Spinal cord (tissue), 10 donors: ENCODE results near the gene NR0B2. TPM values are rescaled to one million over a fixed set of nuclear protein-coding genes. Genes with fewer than 3 reads are reported as not detected.
"Not testable (repeated sequence)": the region's sequence is repeated elsewhere in the genome, so short reads cannot be mapped to it uniquely, and the experiment has no call there.

Experiments
- DNase-seq, 6 donors: peaks; one replicate each; pipeline versions ENCODE4 v3.0.0 to v3.0.0-alpha.2; 2013 to 2015; ENCODE audit warnings: low spot score in 6 of 6, low read depth in 4 of 6
- H3K27ac ChIP-seq: one replicate; pipeline ENCODE4 v1.5.1; 2013; ENCODE audit warnings: low read depth, low read length, control low read depth
- H3K27me3 ChIP-seq: one replicate; pipeline ENCODE4 v1.6.1; 2013; ENCODE audit warnings: low read length; ENCODE audit not compliant: control insufficient read depth, insufficient read depth
- H3K36me3 ChIP-seq: one replicate; pipeline ENCODE4 v1.6.1; 2013; ENCODE audit warnings: low read length; ENCODE audit not compliant: control insufficient read depth, insufficient read depth
- H3K4me1 ChIP-seq: one replicate; pipeline ENCODE4 v1.6.1; 2013; ENCODE audit warnings: low read length; ENCODE audit not compliant: control insufficient read depth, insufficient read depth
- H3K4me3 ChIP-seq: one replicate; pipeline ENCODE4 v1.5.1; 2013; ENCODE audit warnings: low read depth, low read length, control low read depth
- H3K9me3 ChIP-seq: one replicate; pipeline ENCODE4 v1.6.1; 2013; ENCODE audit warnings: low read length; ENCODE audit not compliant: control insufficient read depth, insufficient read depth
- WGBS: methylation state at CpG from one replicate; pipeline ENCODE4 v1.1.5; 2013; ENCODE audit warnings: missing lambda C conversion rate; ENCODE audit not compliant: insufficient coverage; 5-methylcytosine and 5-hydroxymethylcytosine counted together
- polyA plus RNA-seq, 2 donors: library from polyadenylated mRNA; unstranded; fragments of 120-200 nt; gene quantifications; one replicate each; pipeline ENCODE4 v1.2.1, GENCODE V29; 2013; ENCODE audit not compliant: insufficient read length in 2 of 2
- total RNA-seq, 2 donors: library from RNA; depleted of rRNA in 1 of 2; stranded (reverse); fragments of 120-200 nt in 1 of 2; fragments of >200 nt in 1 of 2; gene quantifications; one replicate each; pipeline versions ENCODE4 v1.2.3 to v1.2.4, GENCODE V29; 2013 to 2014
- donor health status: healthy.

NR0B2 gene
- total and polyA plus RNA-seq, 4 donors, result not detected

- H3K4me1 ChIP-seq, result peaks cover 3% of the 10 kb centered on the region
- H3K9me3 ChIP-seq, result no peaks in the 10 kb centered on the region
- H3K27ac ChIP-seq, result peak within 1 kb of the TSS; percentile 57
- H3K4me3 ChIP-seq, result peak within 1 kb of the TSS; percentile 82
- WGBS, result under 1% methylated on average over 48 of the region's 50 CpGs
- no peaks in the 10 kb centered on the region for H3K27me3 ChIP-seq
- H3K36me3 ChIP-seq, result peaks cover 25% of the 10 kb centered on the region
- DNase-seq, result peak; percentile 84 to 99 (median 92)
Measured at GRCh38 chr1:26900001-26900814, 13.6 kb downstream of the NR0B2 start, which contains the start of gene GPATCH3. Gene GPATCH3 (minus strand): TSS chr1:26900467. CDS start chr1:26900442, 25 bp downstream.

GRCh38 chr1:26897351-26897750, 16.4 kb downstream of the NR0B2 start:
- no peaks in the 10 kb centered on the region for H3K27me3 ChIP-seq
- H3K4me3 ChIP-seq, result no peak overlapping the region
- H3K4me1 ChIP-seq, result peaks cover 3% of the 10 kb centered on the region
- H3K9me3 ChIP-seq, result no peaks in the 10 kb centered on the region
- H3K36me3 ChIP-seq, result peaks cover 52% of the 10 kb centered on the region
- DNase-seq, result no peak
- no peak overlapping the region for H3K27ac ChIP-seq
- 97% methylated on average over 9 of the region's 9 CpGs for WGBS

GRCh38 chr1:26894263-26894662, 19.5 kb downstream of the NR0B2 start:
- Histone ChIP-seq H3K27me3 (no peaks in the 10 kb centered on the region), H3K9me3 (no peaks in the 10 kb centered on the region), H3K36me3 (peaks cover 67% of the 10 kb centered on the region), H3K27ac (no peak overlapping the region), H3K4me1 (peaks cover 16% of the 10 kb centered on the region), H3K4me3 (no peak overlapping the region)
- WGBS, result 98% methylated on average over 13 of the region's 13 CpGs
- no peak for DNase-seq

- 19% methylated on average over 7 of the region's 12 CpGs for WGBS
- peak overlapping the region; percentile 81 for H3K4me3 ChIP-seq
- no peak for DNase-seq
- peaks cover 19% of the 10 kb centered on the region for H3K4me1 ChIP-seq
- no peaks in the 10 kb centered on the region for H3K9me3 ChIP-seq
- H3K27me3 ChIP-seq, result no peaks in the 10 kb centered on the region
- H3K27ac ChIP-seq, result peak overlapping the region; percentile 84
- peaks cover 73% of the 10 kb centered on the region for H3K36me3 ChIP-seq
Measured at GRCh38 chr1:26890467-26890796, 23.3 kb downstream of the NR0B2 start.

GRCh38 chr1:26889551-26890466, 24.0 kb downstream of the NR0B2 start, which contains the start of gene GPN2:
Gene GPN2 (minus strand): TSS chr1:26890283. CDS start chr1:26890096, 187 bp downstream.
- peak; percentile 67 to 94 (median 78) for DNase-seq
- 2% methylated on average over 82 of the region's 89 CpGs for WGBS
- H3K9me3 ChIP-seq, result no peaks in the 10 kb centered on the region
- peak within 1 kb of the TSS; percentile 81 for H3K4me3 ChIP-seq
- no peaks in the 10 kb centered on the region for H3K27me3 ChIP-seq
- H3K27ac ChIP-seq, result peak within 1 kb of the TSS; percentile 84
- peaks cover 73% of the 10 kb centered on the region for H3K36me3 ChIP-seq
- H3K4me1 ChIP-seq, result peaks cover 19% of the 10 kb centered on the region

- H3K4me1 ChIP-seq, result peaks cover 19% of the 10 kb centered on the region
- H3K4me3 ChIP-seq, result no peak overlapping the region
- no CpG with 5 or more reads among the region's 1 CpG for WGBS
- peaks cover 73% of the 10 kb centered on the region for H3K36me3 ChIP-seq
- H3K27me3 ChIP-seq, result no peaks in the 10 kb centered on the region
- peak in 1 of 6 donors; percentile 58 for DNase-seq
- H3K27ac ChIP-seq, result no peak overlapping the region
- H3K9me3 ChIP-seq, result no peaks in the 10 kb centered on the region
Measured at GRCh38 chr1:26888231-26888630, 25.5 kb downstream of the NR0B2 start.

GRCh38 chr1:26887125-26887524, 26.6 kb downstream of the NR0B2 start:
- Histone ChIP-seq H3K9me3 (no peaks in the 10 kb centered on the region), H3K27ac (no peak overlapping the region), H3K4me1 (peaks cover 19% of the 10 kb centered on the region), H3K36me3 (peaks cover 74% of the 10 kb centered on the region), H3K27me3 (no peaks in the 10 kb centered on the region), H3K4me3 (no peak overlapping the region)
- WGBS, result no CpG with 5 or more reads among the region's 1 CpG
- peak in 2 of 6 donors; percentile 9 to 25 for DNase-seq

- 89% methylated on average over 5 of the region's 5 CpGs for WGBS
- H3K36me3 ChIP-seq, result peaks cover 86% of the 10 kb centered on the region
- H3K27ac ChIP-seq, result no peak overlapping the region
- no peak for DNase-seq
- H3K27me3 ChIP-seq, result no peaks in the 10 kb centered on the region
- H3K4me1 ChIP-seq, result no peaks in the 10 kb centered on the region
- no peaks in the 10 kb centered on the region for H3K9me3 ChIP-seq
- no peak overlapping the region for H3K4me3 ChIP-seq
Measured at GRCh38 chr1:26882696-26883463, 30.9 kb downstream of the NR0B2 start.

GRCh38 chr1:26881611-26882010, 32.2 kb downstream of the NR0B2 start:
- not testable (repeated sequence) for H3K27ac ChIP-seq, H3K4me1 ChIP-seq, H3K27me3 ChIP-seq, H3K9me3 ChIP-seq, DNase-seq, H3K4me3 ChIP-seq
- WGBS, result 100% methylated on average over 4 of the region's 6 CpGs
- H3K36me3 ChIP-seq, result peaks cover 82% of the 10 kb centered on the region
